HG03196 (cell line): ENCODE data around the gene SMIM34.
"Not testable (repeated sequence)": the region's sequence is repeated elsewhere in the genome, so short reads cannot be mapped to it uniquely, and the experiment has no call there.

Experiments used
- ATAC-seq: cut with Tn5 transposase; IDR thresholded peaks from one replicate; pipeline ENCODE4 v1.9.1; 2021; ENCODE audit not compliant: unreplicated experiment

SMIM34 gene, protein sequence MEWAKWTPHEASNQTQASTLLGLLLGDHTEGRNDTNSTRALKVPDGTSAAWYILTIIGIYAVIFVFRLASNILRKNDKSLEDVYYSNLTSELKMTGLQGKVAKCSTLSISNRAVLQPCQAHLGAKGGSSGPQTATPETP

DNA sequence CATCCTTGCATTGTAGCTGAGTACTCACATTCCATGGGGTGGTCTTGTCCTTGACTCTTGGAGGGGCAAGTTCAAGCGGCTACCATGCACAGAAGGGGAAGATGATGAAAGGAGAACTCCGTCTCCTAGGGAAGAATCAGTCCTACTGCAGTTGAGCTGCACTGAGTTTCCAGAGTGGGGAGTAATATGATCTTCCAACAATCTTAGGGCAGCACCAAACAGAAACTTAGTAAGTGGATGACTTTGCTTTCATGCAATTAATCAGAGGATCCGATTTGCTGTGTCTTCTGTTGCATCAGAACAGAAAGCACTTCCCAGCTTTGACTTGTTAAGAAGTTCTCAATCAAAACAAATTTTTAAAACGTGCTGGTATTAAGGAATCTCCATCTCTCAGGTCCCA is at the start of gene SMIM34:
Gene SMIM34 (minus strand): TSS at position 147 of the 400 bp plus-strand sequence. CDS start 112 bp downstream, at position 35.
- not testable (repeated sequence) for ATAC-seq

- not testable (repeated sequence) for ATAC-seq
These were observed 43.6 kb upstream of the SMIM34 start for GRCh38 chr21:34467333-34467732.

- not testable (repeated sequence) for ATAC-seq
These were observed 35.7 kb upstream of the SMIM34 start for GRCh38 chr21:34459426-34459825.

- ATAC-seq: not testable (repeated sequence)
These were observed 34.5 kb upstream of the SMIM34 start for GRCh38 chr21:34458266-34458665.

DNA sequence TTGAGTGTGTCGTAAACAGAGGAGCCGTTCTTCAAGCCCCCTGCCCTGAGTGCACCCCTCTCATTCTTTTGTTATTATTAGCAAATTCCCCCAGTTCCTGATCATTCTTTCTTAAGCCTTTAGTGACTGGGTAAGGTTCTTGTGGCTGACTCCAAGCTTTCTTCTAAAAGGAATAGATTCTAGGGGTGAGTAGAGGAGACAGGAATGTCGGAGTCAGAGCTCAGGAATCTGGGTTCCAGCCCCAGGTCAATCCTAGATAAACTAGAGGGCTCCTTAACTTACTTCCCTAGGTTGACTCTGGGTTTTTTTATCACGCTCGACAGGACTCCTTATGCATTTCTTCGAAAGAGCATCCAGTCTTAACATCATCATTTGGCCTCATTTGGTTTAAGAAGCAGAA is 32.4 kb upstream of the SMIM34 start:
- not testable (repeated sequence) for ATAC-seq

- not testable (repeated sequence) for ATAC-seq
These were observed 31.9 kb upstream of the SMIM34 start for GRCh38 chr21:34455628-34456027.

DNA sequence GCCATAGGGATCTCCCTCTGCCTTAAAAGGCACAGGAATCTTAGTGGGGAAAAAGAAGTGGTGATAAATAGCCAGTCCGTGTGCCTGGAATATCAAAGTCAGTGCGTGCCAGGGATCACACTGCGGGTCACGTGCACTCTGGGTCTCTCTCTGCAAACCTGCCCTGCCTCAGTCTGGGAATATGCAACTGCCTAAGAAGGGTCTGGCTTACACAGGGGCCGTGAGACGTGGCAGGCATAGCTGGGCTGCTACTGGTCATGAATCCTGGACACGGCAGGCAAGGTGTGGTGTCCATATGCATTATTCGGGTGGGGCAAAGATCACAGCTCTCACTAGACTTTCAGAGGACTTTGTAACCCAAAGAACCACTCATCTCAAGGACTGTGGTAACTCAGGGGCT is 23.3 kb upstream of the SMIM34 start:
- ATAC-seq: not testable (repeated sequence)

DNA sequence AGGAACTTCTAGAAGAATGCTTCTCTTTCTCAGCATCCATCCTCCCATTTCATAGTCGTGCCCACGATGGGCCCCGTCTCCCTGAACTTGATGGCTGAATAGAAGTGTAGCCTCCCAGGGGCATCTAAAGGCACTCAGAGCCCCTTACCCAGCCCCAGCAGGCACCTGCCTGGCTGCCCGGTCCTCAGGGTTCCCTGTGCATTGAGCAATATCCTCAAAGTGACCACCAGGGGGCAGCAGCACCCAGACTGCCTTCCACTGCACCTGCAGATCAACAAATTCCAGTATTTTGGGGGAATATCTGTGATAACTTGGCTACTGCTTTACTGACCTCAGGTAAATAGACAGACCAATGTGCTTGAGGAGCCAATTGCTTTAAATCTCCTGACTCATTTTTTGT is 19.7 kb upstream of the SMIM34 start:
- not testable (repeated sequence) for ATAC-seq

GRCh38 chr21:34429710-34430109 is 6.0 kb upstream of the SMIM34 start:
- ATAC-seq: not testable (repeated sequence)

DNA sequence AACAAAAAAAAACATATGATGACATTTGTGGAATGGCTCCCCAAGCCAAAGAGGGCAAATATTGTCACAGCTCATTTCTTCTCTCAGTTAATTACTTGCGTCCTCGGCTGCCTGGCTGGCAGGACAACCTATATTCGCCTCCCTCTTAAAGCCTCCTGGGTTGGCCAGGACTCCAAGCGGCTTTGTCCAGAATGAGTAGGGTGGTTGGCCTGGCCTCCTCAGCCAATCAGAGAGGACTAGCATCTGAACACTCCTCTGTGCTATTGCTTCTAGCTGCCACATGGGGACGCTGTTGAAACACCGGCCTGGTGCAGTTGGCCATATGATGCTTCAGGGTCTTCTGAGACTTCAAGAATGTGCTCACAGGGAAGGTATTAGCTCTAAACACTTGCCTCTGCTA is 4.7 kb upstream of the SMIM34 start:
- ATAC-seq: not testable (repeated sequence)

DNA sequence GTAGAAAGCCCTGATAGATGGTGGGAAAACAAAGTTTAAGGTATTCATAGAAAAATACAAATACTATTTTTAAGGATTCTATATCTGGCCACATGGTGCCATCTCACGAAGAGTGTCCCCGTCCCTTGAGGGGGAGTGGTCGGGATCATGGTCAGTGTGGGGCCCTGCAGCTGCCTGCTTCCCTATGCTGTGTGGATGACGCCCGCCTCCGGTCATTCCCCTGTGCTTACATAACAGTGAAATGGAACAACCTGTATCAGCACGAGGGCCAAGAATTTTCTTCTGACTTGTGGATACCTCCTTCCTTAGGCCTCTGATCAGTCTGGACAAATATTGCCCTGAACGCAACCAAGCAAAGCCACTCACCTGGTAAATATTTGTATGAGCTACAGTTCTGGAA is 3.6 kb upstream of the SMIM34 start:
- ATAC-seq: not testable (repeated sequence)

GRCh38 chr21:34417448-34418077 is 6.2 kb downstream of the SMIM34 start:
- ATAC-seq: not testable (repeated sequence)

- not testable (repeated sequence) for ATAC-seq
These were observed 16.5 kb downstream of the SMIM34 start for GRCh38 chr21:34407294-34407693.

DNA sequence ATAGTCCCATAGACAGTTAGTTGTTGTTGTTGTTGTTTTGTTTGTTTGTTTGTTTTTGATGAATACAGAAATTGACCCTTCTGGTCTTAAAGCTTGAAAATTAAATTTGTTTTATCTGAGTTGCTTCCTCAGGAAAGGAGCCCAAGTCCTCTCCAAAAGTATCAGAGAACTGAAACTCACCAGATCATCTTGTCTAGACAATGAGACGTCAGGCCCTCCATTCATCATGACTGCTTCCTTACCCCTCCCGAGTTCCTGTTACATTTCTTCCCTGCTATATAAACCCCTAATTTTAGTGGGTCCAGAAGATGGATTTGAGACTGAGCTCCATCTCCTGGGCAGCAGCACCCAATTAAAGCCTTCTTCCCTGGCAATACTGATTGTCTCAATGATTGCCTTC is 17.1 kb downstream of the SMIM34 start:
- not testable (repeated sequence) for ATAC-seq

DNA sequence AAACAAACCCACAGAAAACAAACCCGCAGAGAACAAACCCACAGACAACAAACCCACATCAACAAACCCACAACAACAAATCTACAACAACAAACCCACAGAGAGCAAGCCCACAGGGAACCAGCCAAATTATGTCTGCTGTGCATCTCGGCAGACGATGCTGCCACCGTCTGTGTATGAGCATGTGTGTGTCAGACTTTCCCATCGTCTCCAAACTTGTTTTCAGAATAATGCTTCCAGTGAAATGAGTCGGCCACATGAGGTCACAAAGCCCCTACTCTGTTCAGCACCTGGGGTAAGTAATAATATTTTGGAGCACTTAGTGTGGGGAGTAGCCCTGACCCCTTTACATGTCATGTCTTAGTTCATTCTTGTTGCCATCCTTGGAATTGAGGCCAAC is 17.6 kb downstream of the SMIM34 start:
- not testable (repeated sequence) for ATAC-seq

- ATAC-seq: not testable (repeated sequence)
These were observed 18.1 kb downstream of the SMIM34 start for GRCh38 chr21:34405686-34406085.

DNA sequence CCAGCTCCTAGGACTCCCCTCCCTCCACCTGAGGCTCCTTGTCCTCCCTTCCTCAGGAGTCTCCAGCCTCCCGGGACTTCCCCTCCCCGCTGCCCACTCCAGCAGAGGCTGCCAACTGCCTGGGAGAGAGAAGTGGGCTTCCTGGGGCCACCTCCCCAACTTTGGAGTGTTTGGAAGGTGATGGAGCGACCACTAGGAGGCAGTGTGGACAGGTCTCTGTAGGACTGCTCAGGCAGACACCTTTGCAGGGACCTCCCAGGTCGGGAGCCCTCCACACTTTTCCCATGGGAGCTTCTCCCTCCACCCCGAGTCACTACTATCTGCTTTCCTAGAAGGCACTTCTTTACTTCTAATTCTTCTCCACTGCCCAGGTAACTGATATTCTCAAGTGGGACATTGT is 19.0 kb downstream of the SMIM34 start:
- not testable (repeated sequence) for ATAC-seq

DNA sequence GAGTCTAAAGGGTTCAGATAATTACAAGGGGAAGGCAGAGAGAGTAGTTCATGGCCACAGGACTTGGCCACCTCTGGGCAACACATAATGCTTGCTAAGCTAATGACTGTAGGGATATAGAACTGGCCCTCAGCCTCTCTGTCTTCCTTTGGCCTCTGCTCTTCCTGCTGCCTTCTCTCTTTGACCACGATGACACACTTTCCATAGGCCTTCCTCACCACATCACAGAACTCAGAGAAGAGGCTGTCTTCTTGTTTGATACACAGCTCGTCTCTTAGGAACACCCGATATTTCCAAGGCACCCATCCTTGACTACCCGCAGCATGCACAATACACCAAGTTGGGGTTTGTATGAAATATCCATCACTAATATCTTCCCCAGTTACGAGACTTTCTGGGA is 23.2 kb downstream of the SMIM34 start:
- ATAC-seq: not testable (repeated sequence)

- not testable (repeated sequence) for ATAC-seq
These were observed 39.9 kb downstream of the SMIM34 start for GRCh38 chr21:34383724-34384415.

DNA sequence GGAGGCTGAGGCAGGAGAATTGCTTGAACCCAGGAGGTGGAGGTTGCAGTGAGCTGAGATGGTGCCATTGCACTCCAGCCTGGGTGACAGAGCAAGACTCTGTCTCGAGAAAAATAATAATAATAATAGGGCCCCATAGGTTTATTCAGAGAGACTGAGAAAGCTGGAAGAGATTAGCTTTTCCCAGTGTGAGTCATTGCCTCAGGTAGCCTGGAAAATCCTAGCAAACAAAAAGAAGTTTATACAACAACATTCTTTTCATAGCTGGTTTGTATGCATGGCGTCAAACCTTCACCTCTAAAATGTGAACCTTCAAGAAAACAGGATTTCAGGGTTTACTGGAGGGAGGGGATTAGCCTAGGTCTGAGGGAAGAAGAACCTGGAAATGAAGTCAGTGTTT is 40.6 kb downstream of the SMIM34 start:
- ATAC-seq: not testable (repeated sequence)

DNA sequence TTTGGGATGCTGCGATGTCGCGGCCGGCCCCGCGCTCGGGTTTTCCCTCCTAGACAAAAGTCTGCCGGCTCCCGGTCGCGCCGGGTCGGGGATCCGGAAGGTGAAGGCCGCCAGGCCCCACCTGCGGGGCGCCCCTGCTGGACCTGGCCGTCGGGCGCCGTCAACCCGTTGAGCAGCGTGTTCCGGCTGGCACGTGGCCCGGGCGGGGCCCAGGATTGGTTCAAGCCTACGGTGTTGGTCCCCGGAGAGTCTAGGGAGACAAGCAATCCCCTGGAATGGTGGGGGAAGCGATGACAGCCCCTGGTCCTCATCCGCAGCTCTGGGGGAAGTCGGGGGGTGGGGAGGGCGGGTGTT is 48.2 kb downstream of the SMIM34 start:
- peak; percentile 60 for ATAC-seq

DNA sequence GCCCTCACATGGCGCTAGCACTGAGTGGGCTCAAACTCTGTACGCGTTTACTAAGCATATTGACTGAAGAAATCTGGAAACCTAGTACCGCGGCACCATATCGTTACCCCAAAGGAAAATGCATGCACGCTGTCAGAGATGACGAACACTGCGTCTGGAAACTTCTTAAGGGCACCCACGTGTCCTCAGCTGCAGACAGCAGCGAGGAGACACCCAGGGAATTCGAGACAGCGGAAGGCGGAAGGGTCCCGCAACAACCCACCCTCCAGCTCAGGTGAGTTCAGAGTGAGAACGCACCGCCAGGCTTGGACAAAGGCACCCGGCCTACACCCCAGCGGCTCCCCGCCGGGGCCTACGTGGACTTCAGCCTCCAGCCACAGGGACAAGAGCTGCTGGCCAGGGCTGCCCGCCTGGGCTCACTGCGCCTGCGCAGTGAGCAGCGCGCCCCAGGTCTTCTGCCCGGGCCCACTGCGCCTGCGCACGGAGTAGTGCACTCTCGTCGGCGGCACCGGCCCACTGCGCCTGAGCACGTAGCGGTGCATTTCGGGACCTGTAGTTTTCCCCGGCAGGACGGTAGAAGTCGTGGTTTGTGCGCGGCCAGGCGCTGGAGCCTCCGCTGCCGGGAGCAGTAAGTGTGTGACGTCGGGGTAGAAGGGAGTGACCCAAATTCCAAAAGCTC is 48.7 kb downstream of the SMIM34 start, which contains the start of gene SMIM11:
Gene SMIM11 (plus strand): TSS at position 568 of the 679 bp plus-strand sequence. CDS start 3,998 bp downstream, outside the sequence.
- ATAC-seq: peak; percentile 91
